Left lung (tissue), 10 donors: Measurements from ENCODE around the gene SSBP1. TPM values are rescaled to one million over a fixed set of nuclear protein-coding genes. Genes with fewer than 3 reads are reported as not detected.
A peak's percentile ranks its signal among the peaks of the same experiment; 100 is the strongest.

Source experiments
- ATAC-seq: fragments of 200-7000 bp; cut with Tn5 transposase; one replicate; pipeline ENCODE4 v1.9.1; 2020; ENCODE audit warnings: moderate library complexity
- DNase-seq, 4 donors: peaks; one replicate each; pipeline ENCODE4 v3.0.0-alpha.2; 2013 to 2020
- H3K27ac ChIP-seq, 2 donors: fragments of 200-600 bp; sonication (generic) in 1 of 2; one replicate each; pipeline versions ENCODE4 v1.5.0 to v1.8.0; 2020 to 2021
- H3K27me3 ChIP-seq, 2 donors: fragments of 200-600 bp; sonication (generic) in 1 of 2; one replicate each; pipeline versions ENCODE4 v1.5.0 to v1.8.0; 2020 to 2021
- H3K36me3 ChIP-seq, 2 donors: fragments of 200-600 bp; sonication (generic) in 1 of 2; one replicate each; pipeline versions ENCODE4 v1.5.0 to v1.8.0; 2020 to 2021
- H3K4me1 ChIP-seq, 2 donors: fragments of 200-600 bp; one replicate each; pipeline ENCODE4 v1.8.0; 2021
- H3K4me3 ChIP-seq, 2 donors: fragments of 200-600 bp; sonication (generic) in 1 of 2; one replicate each; pipeline versions ENCODE4 v1.5.0 to v1.8.0; 2020 to 2021; ENCODE audit warnings: mild to moderate bottlenecking in 1 of 2
- H3K9me3 ChIP-seq, 2 donors: fragments of 200-600 bp; sonication (generic) in 1 of 2; one replicate each; pipeline versions ENCODE4 v1.5.0 to v1.8.0; 2020 to 2021
- CTCF ChIP-seq, 2 donors: fragments of 200-600 bp; sonication (generic) in 1 of 2; IDR thresholded peaks; one replicate each; pipeline versions ENCODE4 v1.5.0 to v1.8.0; 2021; ENCODE audit warnings: antibody characterized with exemption in 2 of 2
- intact Hi-C, 2 donors: fragments of 100-400 bp; cut with DNase I; formaldehyde crosslinking; loops; one replicate each; pipeline versions ENCODE4 v1.11.2 to v1.14.2; 2022
- polyA plus RNA-seq, 6 donors: library from polyadenylated mRNA; unstranded; fragments of 120-200 nt; gene quantifications; one replicate each; pipeline ENCODE4 v1.2.1, GENCODE V29; 2013; ENCODE audit not compliant: insufficient read length in 6 of 6
- total RNA-seq, 2 donors: library from RNA; stranded (reverse); fragmentation: NEBNext Ultra II Directional; extraction: Animal tissue kit (Norgen Biotek cat#: 25700); gene quantifications; one replicate each; pipeline ENCODE4 v1.2.1, GENCODE V29; 2021
- donor health status: DM: no; HTN: yes; CAD: no.
- donor health status: DM: no; HTN: no; CAD: no.

Gene SSBP1
- total and polyA plus RNA-seq, 8 donors: 71.6 to 130 (median 118) TPM

GRCh38 chr7:141698247-141699015, 39.7 kb upstream of the SSBP1 start:
- no peak overlapping the region for H3K27ac ChIP-seq
- no peak for ATAC-seq
- no peak for DNase-seq
- peaks cover 2 to 61% of the 10 kb centered on the region in 2 donors for H3K4me1 ChIP-seq
- no peak overlapping the region for H3K4me3 ChIP-seq
- H3K27me3 ChIP-seq: peaks cover 0 to 21% of the 10 kb centered on the region in 2 donors
- H3K36me3 ChIP-seq: no peaks in the 10 kb centered on the region
- intact Hi-C loops: no loop called here
- TF ChIP-seq CTCF (IDR thresholded peaks at IDR 0.05): no peak
- H3K9me3 ChIP-seq: no peaks in the 10 kb centered on the region

- Histone ChIP-seq H3K27ac (no peak overlapping the region), H3K27me3 (peaks cover 0 to 25% of the 10 kb centered on the region in 2 donors), H3K9me3 (no peaks in the 10 kb centered on the region), H3K4me1 (peaks cover 2 to 61% of the 10 kb centered on the region in 2 donors), H3K36me3 (no peaks in the 10 kb centered on the region), H3K4me3 (no peak overlapping the region)
- no peak for ATAC-seq
- intact Hi-C loops: no loop called here
- no peak for DNase-seq
- no peak for TF ChIP-seq CTCF (IDR thresholded peaks at IDR 0.05)
Measured at GRCh38 chr7:141699860-141700259, 38.3 kb upstream of the SSBP1 start.

GRCh38 chr7:141700296-141700847, 37.8 kb upstream of the SSBP1 start:
- H3K27me3 ChIP-seq: peaks cover 0 to 25% of the 10 kb centered on the region in 2 donors
- no peaks in the 10 kb centered on the region for H3K9me3 ChIP-seq
- H3K4me3 ChIP-seq: peak overlapping the region in 1 of 2 donors; percentile 77
- intact Hi-C loops: no loop called here
- no peak for TF ChIP-seq CTCF (IDR thresholded peaks at IDR 0.05)
- no peak overlapping the region for H3K27ac ChIP-seq
- ATAC-seq (no peak), DNase-seq (no peak)
- peaks cover 2 to 61% of the 10 kb centered on the region in 2 donors for H3K4me1 ChIP-seq
- H3K36me3 ChIP-seq: no peaks in the 10 kb centered on the region

GRCh38 chr7:141700848-141701371, 37.2 kb upstream of the SSBP1 start:
- Histone ChIP-seq H3K4me3 (peak overlapping the region; percentile 71 to 77), H3K9me3 (no peaks in the 10 kb centered on the region), H3K27me3 (peaks cover 0 to 25% of the 10 kb centered on the region in 2 donors), H3K27ac (peak overlapping the region in 1 of 2 donors; percentile 78), H3K36me3 (no peaks in the 10 kb centered on the region), H3K4me1 (peaks cover 2 to 56% of the 10 kb centered on the region in 2 donors)
- DNase-seq (peak in 1 of 4 donors; percentile 55), ATAC-seq (peak; percentile 32)
- intact Hi-C loops: no loop called here
- no peak for TF ChIP-seq CTCF (IDR thresholded peaks at IDR 0.05)

GRCh38 chr7:141701489-141702046, 36.6 kb upstream of the SSBP1 start:
- no peaks in the 10 kb centered on the region for H3K9me3 ChIP-seq
- ATAC-seq: peak; percentile 78
- H3K27ac ChIP-seq: peak overlapping the region; percentile 77 to 78

More at GRCh38 chr7:141701489-141702046, 36.6 kb upstream of the SSBP1 start:
- Histone ChIP-seq H3K4me1 (peaks cover 2 to 50% of the 10 kb centered on the region in 2 donors), H3K27me3 (peaks cover 0 to 25% of the 10 kb centered on the region in 2 donors), H3K36me3 (no peaks in the 10 kb centered on the region), H3K4me3 (peak overlapping the region; percentile 71 to 77)
- TF ChIP-seq CTCF (IDR thresholded peaks at IDR 0.05): no peak
- intact Hi-C loops: no loop called here
- peak; percentile 34 to 81 (median 59) for DNase-seq
